ENCODE results near the gene PAPPA.

DNA sequence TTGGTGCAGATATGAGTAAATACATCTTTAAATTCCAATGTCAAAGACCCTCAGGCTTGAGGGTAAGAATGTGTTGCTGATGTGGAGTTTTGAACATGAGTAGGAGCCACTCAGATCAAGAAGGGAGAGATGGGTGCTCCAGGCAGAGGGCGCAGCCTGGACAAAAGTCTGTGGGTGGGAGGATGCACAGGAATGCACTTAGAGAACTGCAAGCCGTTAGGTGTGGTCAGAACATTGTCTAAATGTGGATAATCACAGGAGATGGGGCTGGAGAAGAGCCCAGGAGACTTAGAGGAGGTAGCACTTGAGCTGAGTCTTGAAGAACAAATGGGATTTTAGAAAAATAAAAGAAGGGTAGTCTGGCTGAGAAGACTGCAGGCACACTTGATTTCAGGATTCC is 255.5 kb downstream of the PAPPA start:
- TF ChIP-seq CTCF (IDR thresholded peaks at IDR 0.05; ENCODE audit: insufficient read depth, low read length, poor library complexity, severe bottlenecking) (no peak), EZH2phosphoT487 (conservative IDR thresholded peaks at IDR 0.05; ENCODE audit: low read length) (no peak)

Data from SU-DHL-6 (cell line).